NCI-H2171 (cell line): Measurements from ENCODE around the gene NATD1.
"Not testable (repeated sequence)": the region's sequence is repeated elsewhere in the genome, so short reads cannot be mapped to it uniquely, and the experiment has no call there.

ENCODE experiments used
- DNase-seq: peaks from one replicate; lab custom pipeline; 2025; lab: John Stamatoyannopoulos, UW

Gene NATD1

DNA sequence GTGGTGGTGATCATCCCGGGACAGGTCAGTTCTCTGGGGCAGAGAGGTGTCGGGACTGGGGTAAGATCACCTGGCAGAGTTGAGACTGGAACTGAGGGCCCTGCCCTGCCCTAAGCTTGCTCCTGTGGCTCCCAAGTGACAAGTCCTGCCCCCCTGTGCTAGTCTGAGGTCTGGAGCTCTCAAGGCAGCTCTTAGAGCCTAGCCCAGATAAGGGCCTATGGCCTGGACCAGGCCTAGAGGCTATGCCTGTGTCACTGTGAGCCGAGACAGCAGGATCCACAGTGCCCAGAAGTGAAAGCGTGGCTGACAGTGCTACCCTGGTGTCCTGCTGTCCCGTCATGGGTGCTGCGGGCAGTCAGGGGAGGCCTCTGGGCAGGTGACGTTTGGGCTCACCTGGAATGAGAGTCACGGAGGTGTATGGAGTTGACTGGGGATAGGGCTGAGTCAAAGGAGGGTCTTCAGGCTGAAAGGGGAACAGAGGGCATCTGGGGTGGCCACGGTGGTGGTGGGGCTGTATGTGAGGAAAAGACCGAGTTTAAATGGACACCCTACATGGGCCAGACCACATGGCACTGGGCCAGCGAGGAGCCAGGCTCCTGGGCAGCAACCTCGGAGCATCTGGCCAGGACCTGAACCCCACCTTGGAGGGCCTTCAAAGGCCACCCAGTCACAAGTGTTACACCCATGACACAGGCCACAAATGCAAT is 5.5 kb downstream of the NATD1 start:
- DNase-seq = no peak

DNA sequence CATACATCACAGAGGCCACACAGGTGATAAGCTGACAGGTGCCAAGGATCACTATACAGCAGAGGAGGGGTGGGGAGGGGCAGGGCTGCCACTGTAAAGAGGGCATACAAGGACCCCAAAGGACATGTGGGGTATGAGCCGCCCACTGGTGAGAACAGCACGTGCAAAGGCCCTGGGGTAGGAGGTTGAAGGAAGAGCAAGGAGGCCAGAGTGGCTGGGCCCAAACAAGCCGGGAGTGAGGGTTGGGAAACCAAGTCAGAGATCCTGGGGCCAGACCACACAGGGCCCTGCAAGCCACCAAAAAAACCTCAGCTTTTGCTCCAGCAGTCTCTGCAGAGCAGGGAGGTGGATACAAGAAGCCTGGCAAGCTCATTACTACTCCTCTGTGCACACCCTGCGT is 6.5 kb downstream of the NATD1 start:
- DNase-seq = no peak

GRCh38 chr17:21245639-21246084 is 7.5 kb downstream of the NATD1 start:
- no peak for DNase-seq

DNA sequence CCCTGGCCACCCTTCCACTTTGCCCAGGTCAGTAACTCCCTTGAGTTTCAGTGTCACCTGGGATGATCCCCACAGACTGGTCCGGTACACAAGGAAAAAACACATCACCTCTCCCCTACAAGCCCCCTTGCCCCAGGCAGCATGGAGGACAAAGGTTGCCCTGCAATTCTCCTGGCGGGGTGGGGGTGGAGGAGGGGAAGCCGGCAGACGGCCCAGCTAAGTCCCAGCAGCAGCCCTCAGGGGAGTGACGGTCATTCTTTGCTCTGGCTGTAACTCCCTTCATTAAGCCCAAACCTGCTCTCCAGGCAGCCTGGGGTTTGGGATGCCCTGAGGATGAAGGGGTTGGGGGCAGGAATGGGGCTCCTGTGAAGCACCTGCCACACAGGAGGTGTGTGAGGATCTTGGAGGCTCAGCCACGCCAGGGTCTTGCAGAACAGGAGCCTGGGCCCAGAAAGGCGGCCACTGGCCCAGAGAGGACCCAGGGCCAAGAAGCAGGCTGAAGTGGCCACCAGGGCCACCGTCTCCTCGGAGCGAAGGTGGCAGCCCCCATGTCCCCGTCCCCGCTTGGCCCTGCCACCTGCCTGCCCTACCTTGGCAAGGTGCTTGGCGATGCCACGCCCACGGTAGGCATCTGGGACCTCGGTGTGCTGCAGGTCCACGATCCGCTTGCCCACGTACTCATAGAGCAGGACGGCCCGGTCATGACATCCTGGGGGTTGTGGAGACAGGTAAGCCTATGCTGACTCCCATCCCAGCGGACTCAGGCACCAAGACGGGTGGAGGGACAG is 9.5 kb downstream of the NATD1 start:
- DNase-seq = no peak

GRCh38 chr17:21242780-21243515 is 10.3 kb downstream of the NATD1 start:
- no peak for DNase-seq

DNA sequence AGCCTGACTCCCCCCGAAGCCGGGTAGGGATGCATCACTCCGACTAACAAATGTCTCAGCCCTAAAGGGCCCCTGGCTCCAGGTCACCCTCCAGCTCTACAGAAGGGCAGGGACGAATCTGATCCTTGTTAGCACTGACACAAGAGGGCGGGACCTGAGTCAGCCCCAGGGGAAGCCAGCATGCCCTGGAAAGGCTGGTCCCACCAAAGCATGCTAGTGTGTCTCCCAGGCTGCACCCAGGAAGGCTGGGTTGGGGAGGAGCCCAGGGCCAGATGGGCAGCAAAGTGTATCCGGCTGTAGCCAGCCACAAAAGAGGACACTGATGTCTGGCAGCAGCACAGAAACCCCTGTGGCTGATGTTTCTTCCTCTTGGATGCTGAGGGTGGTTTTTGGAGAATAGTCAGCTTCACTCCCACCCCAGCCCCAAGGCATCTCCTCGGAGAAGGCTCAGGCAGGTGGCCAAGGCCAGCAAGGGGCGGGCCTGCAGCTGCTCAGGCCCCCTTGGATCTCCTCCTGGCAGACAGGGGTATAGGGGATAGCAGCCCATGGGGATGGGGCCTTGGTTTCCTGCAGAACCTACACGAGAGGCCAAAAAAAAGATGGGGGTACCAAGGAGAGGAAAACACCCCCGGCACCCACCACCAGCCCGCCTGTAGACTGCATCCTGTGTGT is 11.0 kb downstream of the NATD1 start:
- DNase-seq = no peak

DNA sequence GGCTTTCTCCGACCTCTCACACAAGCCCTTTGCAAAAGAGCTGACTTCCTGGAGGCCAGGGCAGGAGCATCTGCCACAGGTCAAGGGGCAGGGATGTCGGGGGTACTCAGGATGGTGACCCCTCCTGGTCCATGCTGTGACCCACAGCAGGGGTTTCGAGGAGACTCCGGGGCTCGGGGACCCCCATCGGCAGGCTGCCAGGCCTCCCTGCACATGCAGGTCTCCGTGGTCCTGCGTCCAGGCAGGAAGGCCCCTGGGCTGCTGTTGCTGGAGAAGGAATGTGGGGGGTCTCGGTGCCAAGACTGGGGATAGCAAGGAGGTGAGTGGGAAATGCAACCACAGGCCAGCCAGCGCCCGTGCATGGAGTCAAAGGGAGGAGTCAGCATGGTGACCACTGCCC is 11.6 kb downstream of the NATD1 start:
- DNase-seq = no peak

GRCh38 chr17:21240369-21241055 is 12.7 kb downstream of the NATD1 start:
- no peak for DNase-seq

DNA sequence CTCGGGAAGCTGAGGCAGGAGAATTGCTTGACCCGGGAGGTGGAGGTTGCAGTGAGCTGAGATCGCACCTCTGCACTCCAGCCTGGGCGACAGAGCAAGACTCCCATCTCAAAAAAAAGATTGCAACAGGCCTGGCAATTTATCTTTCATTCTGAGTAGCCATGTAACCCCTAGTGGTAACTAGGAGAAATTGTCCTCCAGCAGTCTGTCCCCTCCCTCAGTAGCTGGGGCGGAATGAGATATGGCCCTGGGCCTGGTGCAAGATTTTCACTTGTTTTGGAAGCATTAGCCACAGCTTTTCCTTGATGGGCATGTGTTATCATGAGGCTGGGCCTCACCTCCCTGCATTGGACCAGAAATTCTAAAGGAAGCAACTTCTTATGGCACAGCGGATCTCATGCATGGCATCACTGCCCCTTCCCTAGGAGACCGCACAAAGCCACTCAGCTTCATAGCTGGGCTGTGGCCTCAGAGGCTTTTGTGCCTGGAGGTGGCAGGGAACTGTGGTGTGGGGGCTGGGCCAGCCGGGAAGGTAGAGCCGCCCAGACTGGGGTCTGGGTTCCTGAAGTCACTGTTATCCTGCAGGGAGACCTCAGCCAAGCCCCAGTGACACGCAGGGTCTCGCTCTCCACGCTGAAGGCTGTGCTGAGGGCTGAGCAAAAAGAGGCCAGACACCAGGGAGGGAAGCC is 13.4 kb downstream of the NATD1 start:
- no peak for DNase-seq

GRCh38 chr17:21235921-21236320 is 17.3 kb downstream of the NATD1 start:
- no peak for DNase-seq

DNA sequence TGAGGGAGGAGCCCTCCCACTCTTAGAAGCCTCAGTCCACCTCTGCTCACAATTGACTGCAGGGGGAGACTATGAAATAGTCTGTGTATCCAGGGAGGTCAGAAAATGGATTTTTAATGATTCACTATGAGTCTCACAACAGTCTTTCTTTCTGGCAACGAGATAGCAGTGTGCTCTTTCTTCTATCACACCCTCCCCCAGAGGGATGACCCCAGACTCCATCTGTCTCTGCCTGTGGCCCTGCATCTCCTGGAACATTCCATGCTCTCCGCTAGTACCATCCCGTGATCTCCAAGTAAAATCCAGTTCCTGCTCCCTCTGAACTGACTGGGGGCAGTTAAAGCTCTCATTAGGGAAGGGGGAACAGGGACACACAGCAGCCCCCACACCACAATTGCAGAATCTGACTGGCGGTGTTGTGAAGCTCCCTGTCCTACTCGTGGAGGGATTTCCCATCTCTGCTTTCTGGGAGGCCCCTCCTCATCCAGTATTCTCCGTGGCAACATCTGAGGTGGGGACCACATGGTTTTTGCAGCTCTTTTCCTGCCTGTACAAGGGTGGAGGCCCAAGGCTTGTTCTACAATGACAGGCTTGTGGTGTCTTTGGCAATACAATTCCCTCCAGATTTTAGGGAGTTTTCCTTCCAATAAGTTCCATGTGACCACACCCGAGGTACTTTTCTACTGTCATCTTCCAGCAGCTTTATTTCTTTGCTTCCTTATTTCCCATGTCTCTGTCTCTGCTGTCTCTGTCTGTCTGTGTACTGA is 19.4 kb downstream of the NATD1 start:
- DNase-seq = no peak

GRCh38 chr17:21232033-21232749 is 21.0 kb downstream of the NATD1 start:
- DNase-seq = no peak

- no peak for DNase-seq
Measured at GRCh38 chr17:21231533-21231932, 21.7 kb downstream of the NATD1 start.

GRCh38 chr17:21228845-21229244 is 24.4 kb downstream of the NATD1 start:
- no peak for DNase-seq

- no peak for DNase-seq
Measured at GRCh38 chr17:21228111-21228510, 25.1 kb downstream of the NATD1 start.

GRCh38 chr17:21227277-21227676 is 25.9 kb downstream of the NATD1 start:
- not testable (repeated sequence) for DNase-seq

GRCh38 chr17:21223086-21223485 is 30.1 kb downstream of the NATD1 start:
- no peak for DNase-seq

DNA sequence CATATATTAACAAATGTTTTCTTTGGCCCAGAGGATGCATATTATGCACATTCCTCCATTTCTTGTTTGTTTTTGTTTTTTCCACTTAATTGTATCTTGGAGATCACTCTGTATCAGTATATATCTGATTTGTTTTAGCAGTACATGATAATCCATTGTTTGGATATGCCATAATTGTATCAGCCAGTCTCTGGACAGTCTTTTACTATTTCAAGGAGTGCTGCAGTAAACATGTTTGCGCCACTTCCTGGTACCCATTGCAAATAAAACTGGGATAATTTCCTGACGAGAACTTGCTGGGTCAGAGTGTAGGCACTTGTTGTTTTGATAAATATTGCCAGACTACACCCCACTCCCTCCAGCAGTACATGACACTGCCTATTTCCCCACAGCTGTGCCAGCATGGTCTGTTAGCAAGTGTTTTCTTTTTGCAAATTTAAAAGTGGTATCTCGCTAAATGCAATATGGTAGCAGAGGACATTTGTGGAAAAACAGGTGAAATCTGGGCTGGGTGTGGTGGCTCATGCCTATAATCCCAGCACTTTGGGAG is 34.3 kb downstream of the NATD1 start:
- no peak for DNase-seq

DNA sequence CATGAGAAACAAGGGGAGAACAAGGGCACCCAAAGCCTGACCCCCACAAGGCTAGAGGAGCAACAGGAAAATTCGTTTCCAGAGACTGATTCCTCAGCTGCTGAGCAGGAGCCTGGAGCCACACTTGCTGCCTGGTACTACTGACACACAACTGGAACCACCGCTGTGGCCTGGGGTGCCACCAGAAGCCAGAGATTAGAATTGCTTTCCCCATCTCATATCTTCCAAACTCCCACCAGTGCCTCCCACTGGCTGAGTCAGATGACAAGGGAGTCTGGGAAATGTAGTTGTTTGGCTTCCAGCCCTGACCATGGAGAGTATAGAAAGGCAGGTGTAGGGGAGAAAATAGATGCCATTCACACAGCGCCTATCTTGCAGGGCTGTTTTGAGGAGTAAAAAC is 35.1 kb downstream of the NATD1 start:
- no peak for DNase-seq
